ENCODE results near the gene INAVA.

The INAVA gene

GRCh38 chr1:200873116-200873670 lies 21.5 kb upstream of the INAVA start:
- Histone ChIP-seq H3K27ac (no peak overlapping the region), H3K36me3 (replicated peaks) (no peaks in the 10 kb centered on the region), H3K4me3 (ENCODE audit: low read depth, low read length) (peak overlapping the region; percentile 12), H3K27me3 (replicated peaks) (peaks cover 51% of the 10 kb centered on the region)
- TF ChIP-seq CTCF (IDR thresholded peaks at IDR 0.05; ENCODE audit: low read depth, low read length, missing control alignments) = no peak
- DNase-seq = no peak
- in situ Hi-C loops (cut with HindIII; ENCODE audit: low pct_ligation_motif_present, low sequenced_read_pairs) = no loop called here

GRCh38 chr1:200873671-200874397 lies 20.9 kb upstream of the INAVA start:
- no peaks in the 10 kb centered on the region for H3K36me3 ChIP-seq (replicated peaks)
- TF ChIP-seq CTCF (IDR thresholded peaks at IDR 0.05; ENCODE audit: low read depth, low read length, missing control alignments) = no peak
- DNase-seq = no peak
- no peak overlapping the region for H3K4me3 ChIP-seq (ENCODE audit: low read depth, low read length)
- H3K27ac ChIP-seq = no peak overlapping the region
- peaks cover 51% of the 10 kb centered on the region for H3K27me3 ChIP-seq (replicated peaks)
- in situ Hi-C loops (cut with HindIII; ENCODE audit: low pct_ligation_motif_present, low sequenced_read_pairs) = no loop called here

- no peak for TF ChIP-seq CTCF (IDR thresholded peaks at IDR 0.05; ENCODE audit: low read depth, low read length, missing control alignments)
- Histone ChIP-seq H3K27me3 (replicated peaks) (peaks cover 51% of the 10 kb centered on the region), H3K36me3 (replicated peaks) (no peaks in the 10 kb centered on the region), H3K4me3 (ENCODE audit: low read depth, low read length) (no peak overlapping the region), H3K27ac (no peak overlapping the region)
- in situ Hi-C loops (cut with HindIII; ENCODE audit: low pct_ligation_motif_present, low sequenced_read_pairs) = no loop called here
- no peak for DNase-seq
These were observed 20.0 kb upstream of the INAVA start for GRCh38 chr1:200874694-200875093.

GRCh38 chr1:200875416-200875815 lies 19.3 kb upstream of the INAVA start:
- Histone ChIP-seq H3K27ac (no peak overlapping the region), H3K27me3 (replicated peaks) (peaks cover 51% of the 10 kb centered on the region), H3K4me3 (ENCODE audit: low read depth, low read length) (no peak overlapping the region), H3K36me3 (replicated peaks) (no peaks in the 10 kb centered on the region)
- in situ Hi-C loops (cut with HindIII; ENCODE audit: low pct_ligation_motif_present, low sequenced_read_pairs) = no loop called here
- no peak for TF ChIP-seq CTCF (IDR thresholded peaks at IDR 0.05; ENCODE audit: low read depth, low read length, missing control alignments)
- DNase-seq = no peak

- DNase-seq = no peak
- Histone ChIP-seq H3K27me3 (replicated peaks) (peaks cover 47% of the 10 kb centered on the region), H3K27ac (no peak overlapping the region), H3K4me3 (ENCODE audit: low read depth, low read length) (no peak overlapping the region), H3K36me3 (replicated peaks) (no peaks in the 10 kb centered on the region)
- in situ Hi-C loops (cut with HindIII; ENCODE audit: low pct_ligation_motif_present, low sequenced_read_pairs) = no loop called here
- no peak for TF ChIP-seq CTCF (IDR thresholded peaks at IDR 0.05; ENCODE audit: low read depth, low read length, missing control alignments)
These were observed 17.7 kb upstream of the INAVA start for GRCh38 chr1:200877010-200877409.
